RCC 7860 (cell line): Measurements from ENCODE around the gene ASPHD2.
"Not testable (repeated sequence)": the region's sequence is repeated elsewhere in the genome, so short reads cannot be mapped to it uniquely, and the experiment has no call there.

ENCODE experiments used
- DNase-seq: peaks from one replicate; pipeline ENCODE4 v3.0.0-alpha.2; 2015; ENCODE audit warnings: low spot score
- FAIRE-seq: peaks from 2 replicates; lab custom pipeline; 2012; peaks lifted over from hg19 to GRCh38; lab: Jason Lieb, UNC

The ASPHD2 gene

DNA sequence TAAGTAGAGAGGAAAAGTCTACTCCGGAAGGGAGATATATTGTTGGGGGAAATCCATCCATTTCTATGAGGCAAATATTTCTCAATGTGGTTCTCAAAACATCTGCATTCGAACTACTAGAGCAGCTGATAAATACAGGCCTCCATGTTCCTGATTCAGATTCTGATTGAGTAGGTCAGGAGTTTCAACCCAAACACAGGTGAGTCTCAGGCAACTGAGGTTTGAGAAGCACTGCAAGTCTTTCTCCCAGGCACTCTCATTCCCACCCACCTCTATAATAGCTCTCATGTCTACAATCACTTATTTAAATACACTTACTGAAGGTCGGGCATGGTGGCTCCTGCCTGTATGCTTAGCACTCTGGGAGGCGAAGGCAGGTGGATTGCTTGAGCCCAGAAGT lies 14.7 kb upstream of the ASPHD2 start:
- no peak for FAIRE-seq
- no peak for DNase-seq

- FAIRE-seq = no peak
- DNase-seq = no peak
Observed at GRCh38 chr22:26416256-26416655, 12.8 kb upstream of the ASPHD2 start.

GRCh38 chr22:26416670-26417276 lies 12.3 kb upstream of the ASPHD2 start:
- DNase-seq (peak; percentile 76), FAIRE-seq (peak; percentile 81)

- FAIRE-seq (no peak), DNase-seq (peak; percentile 25)
Observed at GRCh38 chr22:26417406-26417805, 11.7 kb upstream of the ASPHD2 start.

- DNase-seq (no peak), FAIRE-seq (no peak)
Observed at GRCh38 chr22:26418620-26419019, 10.4 kb upstream of the ASPHD2 start.

DNA sequence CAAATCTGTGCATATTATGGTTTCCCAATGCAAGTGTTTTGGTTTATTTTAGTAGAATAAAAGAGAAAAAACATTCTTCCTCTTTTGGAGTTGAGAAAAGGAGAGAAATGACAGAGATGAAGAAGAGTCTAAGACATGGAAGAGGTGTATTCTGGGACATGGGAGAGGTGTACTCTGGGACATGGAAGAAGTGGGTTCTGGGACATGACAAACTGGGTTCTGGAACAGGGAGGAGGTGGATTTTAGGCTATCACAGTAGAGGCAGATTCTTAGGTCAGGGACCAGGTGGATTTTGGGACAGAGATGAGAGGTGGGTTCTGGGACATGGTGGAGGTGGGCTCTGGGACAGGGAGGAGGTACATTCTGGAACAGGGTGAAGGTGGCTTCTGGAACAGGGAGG lies 2.1 kb upstream of the ASPHD2 start:
- DNase-seq (no peak), FAIRE-seq (no peak)

DNA sequence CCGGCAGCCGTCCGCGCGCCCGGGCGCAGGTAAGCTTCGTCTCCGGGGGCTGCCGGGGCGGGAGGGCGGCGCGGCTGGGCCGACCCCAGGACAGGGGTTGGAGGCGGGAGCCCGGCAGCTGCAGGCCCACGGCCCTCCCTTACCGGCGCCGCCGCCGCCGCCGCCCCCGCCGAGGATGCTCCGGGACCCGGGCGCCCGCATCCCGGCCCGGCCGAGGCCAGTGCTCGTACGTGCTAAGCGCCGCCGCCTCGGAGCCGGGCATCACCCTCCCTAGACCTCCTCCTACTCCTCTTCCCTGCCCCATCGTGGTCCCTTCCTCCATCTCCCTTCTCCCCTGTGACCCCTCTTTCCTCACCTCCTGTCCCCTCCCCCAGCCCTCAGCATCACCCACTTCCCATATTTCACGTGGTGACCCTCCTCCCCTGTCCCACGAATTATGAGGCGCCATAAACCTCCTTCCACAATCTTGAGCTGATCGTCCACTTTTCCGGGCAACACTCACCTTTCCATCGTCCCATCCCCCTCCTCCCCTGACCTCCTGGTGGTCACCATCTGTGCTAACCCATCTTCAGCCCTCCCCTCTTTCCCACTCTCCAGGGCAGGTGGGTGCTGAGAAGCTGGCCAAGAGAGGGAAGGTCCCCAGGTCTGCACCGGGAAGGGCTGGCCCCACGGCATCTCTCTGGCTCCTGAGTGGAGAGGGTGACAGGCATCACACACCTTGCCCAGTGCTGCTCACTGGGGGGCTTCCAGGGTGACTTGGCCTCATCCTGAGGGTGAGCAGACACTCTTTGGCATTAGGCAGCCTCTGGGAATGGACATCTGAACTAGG lies 612 bp downstream of the ASPHD2 start:
- FAIRE-seq (no peak), DNase-seq (no peak)

- FAIRE-seq = no peak
- DNase-seq = no peak
Observed at GRCh38 chr22:26430600-26430999, 1.5 kb downstream of the ASPHD2 start.

- no peak for DNase-seq
- peak; percentile 24 for FAIRE-seq
Observed at GRCh38 chr22:26431261-26431995, 2.4 kb downstream of the ASPHD2 start.

- DNase-seq (no peak), FAIRE-seq (no peak)
Observed at GRCh38 chr22:26432619-26433311, 3.7 kb downstream of the ASPHD2 start.

DNA sequence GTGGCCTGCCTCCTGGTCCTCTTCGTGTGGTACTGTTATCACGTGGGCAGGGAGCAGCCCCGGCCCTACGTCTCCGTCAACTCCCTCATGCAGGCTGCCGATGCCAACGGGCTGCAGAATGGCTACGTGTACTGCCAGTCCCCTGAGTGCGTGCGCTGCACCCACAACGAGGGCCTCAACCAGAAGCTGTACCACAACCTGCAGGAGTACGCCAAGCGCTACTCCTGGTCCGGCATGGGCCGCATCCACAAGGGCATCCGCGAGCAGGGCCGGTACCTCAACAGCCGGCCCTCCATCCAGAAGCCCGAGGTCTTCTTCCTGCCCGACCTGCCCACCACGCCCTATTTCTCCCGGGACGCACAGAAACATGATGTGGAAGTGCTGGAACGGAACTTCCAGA lies 4.7 kb downstream of the ASPHD2 start:
- DNase-seq = no peak
- FAIRE-seq = no peak

- no peak for DNase-seq
- FAIRE-seq = no peak
Observed at GRCh38 chr22:26435327-26436093, 6.5 kb downstream of the ASPHD2 start.

GRCh38 chr22:26436903-26437515 lies 7.9 kb downstream of the ASPHD2 start:
- FAIRE-seq = no peak
- DNase-seq = no peak

GRCh38 chr22:26437694-26438392 lies 8.8 kb downstream of the ASPHD2 start:
- FAIRE-seq = no peak
- DNase-seq = no peak

GRCh38 chr22:26438776-26439175 lies 9.7 kb downstream of the ASPHD2 start:
- not testable (repeated sequence) for DNase-seq, FAIRE-seq

DNA sequence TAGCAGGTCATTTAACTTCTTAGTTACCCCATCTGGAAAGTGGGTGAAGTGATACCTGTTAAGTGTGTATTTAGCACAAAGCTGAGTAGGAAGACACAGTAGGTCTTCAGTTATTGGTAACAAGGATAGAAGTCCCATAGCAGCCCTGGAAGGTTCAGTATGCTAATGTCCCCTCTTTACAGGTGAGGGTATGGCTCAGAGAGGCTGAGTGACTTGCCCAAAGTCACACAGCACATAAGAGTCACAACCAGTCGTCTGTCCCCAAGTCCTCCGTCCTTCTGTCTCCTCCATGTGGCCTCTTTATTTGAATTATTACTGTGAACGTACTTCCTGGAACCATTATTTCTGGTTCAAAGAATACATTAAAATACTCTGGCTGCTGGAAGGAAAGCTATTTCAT lies 10.5 kb downstream of the ASPHD2 start:
- DNase-seq (no peak), FAIRE-seq (no peak)

DNA sequence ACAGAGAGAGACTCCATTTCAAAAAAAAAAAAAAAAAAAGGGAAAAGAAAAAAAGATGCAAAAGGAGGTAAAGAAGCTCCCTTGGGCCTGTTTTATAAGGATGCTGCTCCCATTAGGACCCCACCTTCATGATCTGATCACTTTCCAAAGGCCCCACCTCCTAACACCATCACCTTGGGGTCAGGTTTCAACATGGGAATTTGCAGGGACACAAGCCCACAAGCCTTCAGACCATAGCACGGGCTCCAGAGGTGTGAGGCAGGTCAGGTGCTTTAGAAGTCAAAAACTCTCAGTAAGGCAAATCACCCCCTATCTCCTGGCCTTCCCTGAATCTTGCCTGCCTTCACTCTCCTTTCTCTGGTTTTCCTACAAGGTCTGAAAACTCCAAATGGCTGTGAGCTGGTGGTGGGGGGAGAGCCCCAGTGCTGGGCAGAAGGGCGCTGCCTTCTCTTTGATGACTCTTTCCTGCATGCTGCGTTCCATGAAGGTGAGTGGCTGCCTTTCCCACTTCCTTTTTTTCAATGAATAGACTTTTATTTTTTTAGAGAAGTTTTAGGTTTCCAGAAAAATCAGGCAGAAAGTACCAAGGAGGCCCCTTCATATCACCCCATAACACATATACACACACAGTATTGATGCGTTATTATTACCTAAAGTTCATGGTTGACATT lies 13.2 kb downstream of the ASPHD2 start:
- DNase-seq = no peak

DNA sequence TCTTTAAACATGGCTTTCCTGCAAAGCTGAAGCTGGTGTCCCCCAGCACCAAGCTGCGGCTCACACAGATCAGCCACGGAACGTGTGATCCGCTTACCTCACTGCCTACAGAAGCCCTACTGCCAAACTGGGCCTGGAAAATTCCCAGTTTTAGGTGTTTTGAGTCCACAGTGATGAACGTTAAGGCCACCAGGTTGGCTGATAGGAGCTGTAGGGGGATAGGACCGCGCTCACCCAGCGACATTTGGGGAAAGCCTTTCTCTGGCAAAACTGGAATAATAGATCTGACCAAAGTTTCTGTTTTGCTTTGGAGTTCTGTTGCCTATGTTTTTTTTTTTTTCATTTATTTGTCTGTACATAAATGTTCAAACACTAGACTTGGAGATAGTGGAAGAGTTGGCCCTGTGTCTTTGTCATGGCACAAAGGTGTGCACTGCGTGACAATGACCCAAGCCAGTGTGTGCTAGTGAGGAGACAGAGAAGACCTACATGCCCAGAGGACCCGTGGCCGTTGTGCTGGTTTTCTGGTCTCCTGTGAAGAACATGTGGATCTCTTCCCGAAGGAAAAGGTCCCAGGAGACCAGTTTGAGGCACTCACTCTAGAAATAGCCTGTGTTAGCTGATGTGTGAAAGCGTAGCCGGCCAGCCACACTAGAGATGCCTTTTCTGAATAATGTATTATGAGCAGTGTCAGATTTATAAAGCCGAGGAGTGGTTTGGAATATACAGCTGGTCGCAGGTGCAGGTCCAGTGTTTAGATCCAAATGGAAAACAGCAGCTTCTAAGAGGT lies 15.0 kb downstream of the ASPHD2 start:
- FAIRE-seq (no peak), DNase-seq (no peak)

More for the DNA sequence above, 13.2 kb downstream of the ASPHD2 start:
- no peak for FAIRE-seq
